ENCODE measurements around the gene PNKD.

The PNKD gene

DNA sequence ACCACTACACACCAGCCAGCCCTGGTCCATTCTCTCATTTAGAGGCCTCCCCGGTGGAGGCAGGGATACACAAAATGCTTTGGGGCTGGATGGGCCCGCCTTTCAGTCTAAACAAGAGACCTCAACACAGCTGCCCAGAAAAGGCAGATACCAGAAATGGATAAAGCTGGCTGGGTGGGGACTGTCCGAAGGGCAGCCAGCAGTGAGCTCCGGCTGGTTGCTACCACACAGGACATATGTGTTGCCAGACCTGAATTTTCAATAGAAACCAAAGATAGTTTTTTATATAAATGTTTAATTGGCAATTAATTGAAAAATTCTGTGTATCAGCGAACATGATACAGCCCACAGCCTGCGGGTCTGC, 8.1 kb upstream of the PNKD start:
- no peak for TF ChIP-seq EZH2 (IDR thresholded peaks at IDR 0.05; ENCODE audit: borderline replicate concordance, low read length)
- no peak for TF ChIP-seq CTCF (IDR thresholded peaks at IDR 0.05; ENCODE audit: low read length)
- Histone ChIP-seq H3K9ac (ENCODE audit: low read length) (no peak overlapping the region), H3K9me2 (ENCODE audit: low read depth, low read length) (no peaks in the 10 kb centered on the region), H4K20me1 (ENCODE audit: insufficient read depth, low read length) (no peaks in the 10 kb centered on the region), H3K27me3 (ENCODE audit: insufficient read depth, low read length) (no peaks in the 10 kb centered on the region), H3K9me3 (ENCODE audit: low read length) (no peaks in the 10 kb centered on the region), H3F3A (ENCODE audit: insufficient read depth, low read length) (no peaks in the 10 kb centered on the region), H3K4me2 (ENCODE audit: low read length) (no peak overlapping the region), H2AFZ (ENCODE audit: low read length) (no peak overlapping the region), H3K4me1 (ENCODE audit: insufficient read depth, low read length, severe bottlenecking) (peaks cover 4% of the 10 kb centered on the region), H3K4me3 (ENCODE audit: low read depth, low read length, poor library complexity, severe bottlenecking) (no peak overlapping the region), H3K36me3 (ENCODE audit: insufficient read depth, low read length) (peaks cover 30% of the 10 kb centered on the region), H3K79me2 (ENCODE audit: insufficient read depth, low read length) (no peaks in the 10 kb centered on the region), H3K27ac (ENCODE audit: low read depth, low read length, poor library complexity, severe bottlenecking) (no peak overlapping the region)

DNA sequence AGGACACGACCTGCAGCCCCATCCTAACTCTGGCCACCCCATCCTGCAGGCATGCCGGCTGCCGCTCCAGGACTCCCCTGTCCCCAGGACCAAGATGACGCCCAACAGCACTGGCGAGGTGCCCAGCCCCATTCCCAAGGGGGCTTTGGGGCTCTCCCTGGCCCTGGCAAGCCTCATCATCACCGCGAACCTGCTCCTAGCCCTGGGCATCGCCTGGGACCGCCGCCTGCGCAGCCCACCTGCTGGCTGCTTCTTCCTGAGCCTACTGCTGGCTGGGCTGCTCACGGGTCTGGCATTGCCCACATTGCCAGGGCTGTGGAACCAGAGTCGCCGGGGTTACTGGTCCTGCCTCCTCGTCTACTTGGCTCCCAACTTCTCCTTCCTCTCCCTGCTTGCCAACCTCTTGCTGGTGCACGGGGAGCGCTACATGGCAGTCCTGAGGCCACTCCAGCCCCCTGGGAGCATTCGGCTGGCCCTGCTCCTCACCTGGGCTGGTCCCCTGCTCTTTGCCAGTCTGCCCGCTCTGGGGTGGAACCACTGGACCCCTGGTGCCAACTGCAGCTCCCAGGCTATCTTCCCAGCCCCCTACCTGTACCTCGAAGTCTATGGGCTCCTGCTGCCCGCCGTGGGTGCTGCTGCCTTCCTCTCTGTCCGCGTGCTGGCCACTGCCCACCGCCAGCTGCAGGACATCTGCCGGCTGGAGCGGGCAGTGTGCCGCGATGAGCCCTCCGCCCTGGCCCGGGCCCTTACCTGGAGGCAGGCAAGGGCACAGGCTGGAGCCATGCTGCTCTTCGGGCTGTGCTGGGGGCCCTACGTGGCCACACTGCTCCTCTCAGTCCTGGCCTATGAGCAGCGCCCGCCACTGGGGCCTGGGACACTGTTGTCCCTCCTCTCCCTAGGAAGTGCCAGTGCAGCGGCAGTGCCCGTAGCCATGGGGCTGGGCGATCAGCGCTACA, 7.4 kb upstream of the PNKD start:
- no peak overlapping the region for H3K9ac ChIP-seq (ENCODE audit: low read length)
- no peaks in the 10 kb centered on the region for H3F3A ChIP-seq (ENCODE audit: insufficient read depth, low read length)
- H3K36me3 ChIP-seq (ENCODE audit: insufficient read depth, low read length): peaks cover 35% of the 10 kb centered on the region
- no peak for TF ChIP-seq CTCF (IDR thresholded peaks at IDR 0.05; ENCODE audit: low read length)
- no peak for TF ChIP-seq EZH2 (IDR thresholded peaks at IDR 0.05; ENCODE audit: borderline replicate concordance, low read length)
- no peaks in the 10 kb centered on the region for H4K20me1 ChIP-seq (ENCODE audit: insufficient read depth, low read length)
- H3K4me2 ChIP-seq (ENCODE audit: low read length): no peak overlapping the region
- no peaks in the 10 kb centered on the region for H3K9me3 ChIP-seq (ENCODE audit: low read length)
- H3K4me3 ChIP-seq (ENCODE audit: low read depth, low read length, poor library complexity, severe bottlenecking): no peak overlapping the region
- no peak overlapping the region for H3K27ac ChIP-seq (ENCODE audit: low read depth, low read length, poor library complexity, severe bottlenecking)
- no peaks in the 10 kb centered on the region for H3K9me2 ChIP-seq (ENCODE audit: low read depth, low read length)
- H3K27me3 ChIP-seq (ENCODE audit: insufficient read depth, low read length): no peaks in the 10 kb centered on the region
- no peak overlapping the region for H2AFZ ChIP-seq (ENCODE audit: low read length)
- no peaks in the 10 kb centered on the region for H3K4me1 ChIP-seq (ENCODE audit: insufficient read depth, low read length, severe bottlenecking)
- H3K79me2 ChIP-seq (ENCODE audit: insufficient read depth, low read length): no peaks in the 10 kb centered on the region

DNA sequence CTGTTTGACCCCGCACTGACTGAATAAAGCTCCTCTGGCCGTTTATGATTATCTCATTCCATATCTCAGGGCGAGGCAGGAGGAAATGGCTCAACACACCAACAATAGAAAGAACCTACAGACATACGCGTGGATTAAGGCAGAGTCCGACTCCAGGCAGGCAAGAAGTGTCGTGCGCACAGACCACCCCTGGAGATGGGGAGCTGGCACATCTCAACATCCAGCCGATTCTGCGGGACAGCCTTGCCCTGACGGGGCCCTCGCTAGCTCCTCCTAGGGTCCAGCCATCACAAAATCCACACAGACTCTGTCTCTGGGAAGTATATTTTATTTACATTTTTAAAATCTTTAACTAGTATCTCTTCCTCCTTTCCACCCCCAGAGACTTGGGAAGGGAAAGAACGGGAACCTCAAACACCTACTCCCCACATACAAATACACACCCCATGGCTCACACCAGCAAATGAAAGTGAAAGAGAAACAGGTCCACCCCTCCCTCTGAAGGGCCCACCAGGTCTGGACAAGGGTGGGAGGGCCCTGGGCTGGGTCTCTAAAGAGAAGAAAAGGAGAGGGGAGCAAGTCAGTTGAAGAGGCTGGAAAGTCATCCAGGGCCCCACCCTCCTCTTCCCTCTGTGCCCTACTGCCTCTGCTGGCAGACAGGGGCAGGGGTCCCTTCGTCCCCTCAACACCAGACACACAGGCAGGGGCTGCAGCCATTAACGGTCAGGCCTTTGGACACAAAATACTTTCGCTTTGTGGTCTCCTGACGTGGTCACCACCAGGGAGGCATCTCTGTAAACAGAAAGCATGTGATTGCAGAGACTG, 6.3 kb upstream of the PNKD start:
- Histone ChIP-seq H4K20me1 (ENCODE audit: insufficient read depth, low read length) (no peaks in the 10 kb centered on the region), H3K4me1 (ENCODE audit: insufficient read depth, low read length, severe bottlenecking) (peaks cover 3% of the 10 kb centered on the region), H3K9ac (ENCODE audit: low read length) (no peak overlapping the region), H3K4me2 (ENCODE audit: low read length) (no peak overlapping the region), H3K79me2 (ENCODE audit: insufficient read depth, low read length) (no peaks in the 10 kb centered on the region), H3K27ac (ENCODE audit: low read depth, low read length, poor library complexity, severe bottlenecking) (no peak overlapping the region), H3K4me3 (ENCODE audit: low read depth, low read length, poor library complexity, severe bottlenecking) (no peak overlapping the region), H3F3A (ENCODE audit: insufficient read depth, low read length) (no peaks in the 10 kb centered on the region), H3K9me2 (ENCODE audit: low read depth, low read length) (no peaks in the 10 kb centered on the region), H3K27me3 (ENCODE audit: insufficient read depth, low read length) (no peaks in the 10 kb centered on the region), H3K9me3 (ENCODE audit: low read length) (no peaks in the 10 kb centered on the region), H2AFZ (ENCODE audit: low read length) (no peak overlapping the region), H3K36me3 (ENCODE audit: insufficient read depth, low read length) (peaks cover 35% of the 10 kb centered on the region)
- no peak for TF ChIP-seq EZH2 (IDR thresholded peaks at IDR 0.05; ENCODE audit: borderline replicate concordance, low read length)
- no peak for TF ChIP-seq CTCF (IDR thresholded peaks at IDR 0.05; ENCODE audit: low read length)
